Amygdala (tissue), 56 donors: Measurements from ENCODE around the gene NUB1.

Experiments used
- DNase-seq, 56 donors: peaks; one replicate each; lab custom pipeline; 2025; lab: John Stamatoyannopoulos, UW

NUB1 gene

DNA sequence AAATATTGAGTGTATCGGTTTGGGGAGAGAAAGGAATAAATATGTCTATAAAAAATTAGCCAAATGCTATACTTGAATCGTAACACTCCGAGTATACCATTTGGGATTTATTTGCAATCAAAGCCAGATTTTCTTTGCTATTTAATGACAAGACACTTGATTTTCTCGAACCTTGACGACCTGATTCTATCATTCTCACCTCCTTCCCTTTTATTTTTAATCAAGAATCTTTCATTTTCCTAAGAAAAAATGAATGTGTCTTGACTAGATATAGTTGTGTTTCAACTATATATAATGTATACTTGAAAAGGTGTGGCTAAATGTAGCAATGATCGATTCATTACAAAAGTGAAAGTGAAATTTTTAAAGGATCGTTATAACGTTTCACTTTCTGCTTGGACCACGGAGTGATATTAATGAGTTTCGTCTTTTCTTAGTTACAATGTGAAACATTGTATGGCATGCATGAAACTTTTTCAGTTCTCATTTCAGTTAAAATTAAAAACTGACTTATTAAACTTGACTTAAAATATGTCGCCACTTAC, 562 bp downstream of the NUB1 start:
- DNase-seq, result no peak

DNA sequence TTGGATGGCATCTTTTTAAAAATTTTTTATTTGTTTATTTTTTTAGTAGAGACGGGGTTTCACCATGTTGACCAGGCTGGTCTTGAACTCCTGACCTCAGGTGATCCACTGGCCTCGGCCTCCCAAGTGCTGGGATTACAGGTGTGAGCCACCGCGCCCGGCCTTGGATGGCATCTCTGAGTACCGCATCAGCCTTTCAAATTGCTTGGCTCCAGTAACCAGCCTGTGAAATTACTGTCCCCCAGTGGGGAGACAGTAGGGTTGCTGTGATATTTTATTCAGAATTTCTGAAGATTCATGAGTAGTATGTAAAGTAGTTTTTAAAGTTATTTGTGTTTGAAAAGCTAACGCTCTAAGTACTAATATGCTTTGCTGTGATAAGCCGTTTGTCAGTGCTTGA, 1.2 kb downstream of the NUB1 start:
- no peak for DNase-seq

DNA sequence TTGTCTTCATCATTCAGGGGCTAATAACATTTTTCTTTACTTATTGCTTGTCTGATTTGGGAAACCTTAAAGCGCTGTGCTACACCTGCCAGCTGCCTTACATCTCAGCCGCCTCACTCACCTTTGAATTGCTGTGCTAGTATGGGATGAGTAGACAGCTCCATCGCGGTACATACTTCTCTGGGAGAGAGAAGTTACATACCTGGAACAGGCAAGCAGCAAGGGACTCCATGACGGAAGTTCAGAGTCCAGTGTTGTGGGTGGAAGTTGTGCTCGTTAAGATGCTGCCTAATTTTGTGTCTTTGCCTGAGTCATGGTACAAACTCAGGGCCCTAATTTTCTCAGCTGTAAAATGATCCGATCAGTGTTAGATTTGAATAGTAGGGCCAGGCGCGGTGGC, 1.9 kb downstream of the NUB1 start:
- DNase-seq, result no peak

DNA sequence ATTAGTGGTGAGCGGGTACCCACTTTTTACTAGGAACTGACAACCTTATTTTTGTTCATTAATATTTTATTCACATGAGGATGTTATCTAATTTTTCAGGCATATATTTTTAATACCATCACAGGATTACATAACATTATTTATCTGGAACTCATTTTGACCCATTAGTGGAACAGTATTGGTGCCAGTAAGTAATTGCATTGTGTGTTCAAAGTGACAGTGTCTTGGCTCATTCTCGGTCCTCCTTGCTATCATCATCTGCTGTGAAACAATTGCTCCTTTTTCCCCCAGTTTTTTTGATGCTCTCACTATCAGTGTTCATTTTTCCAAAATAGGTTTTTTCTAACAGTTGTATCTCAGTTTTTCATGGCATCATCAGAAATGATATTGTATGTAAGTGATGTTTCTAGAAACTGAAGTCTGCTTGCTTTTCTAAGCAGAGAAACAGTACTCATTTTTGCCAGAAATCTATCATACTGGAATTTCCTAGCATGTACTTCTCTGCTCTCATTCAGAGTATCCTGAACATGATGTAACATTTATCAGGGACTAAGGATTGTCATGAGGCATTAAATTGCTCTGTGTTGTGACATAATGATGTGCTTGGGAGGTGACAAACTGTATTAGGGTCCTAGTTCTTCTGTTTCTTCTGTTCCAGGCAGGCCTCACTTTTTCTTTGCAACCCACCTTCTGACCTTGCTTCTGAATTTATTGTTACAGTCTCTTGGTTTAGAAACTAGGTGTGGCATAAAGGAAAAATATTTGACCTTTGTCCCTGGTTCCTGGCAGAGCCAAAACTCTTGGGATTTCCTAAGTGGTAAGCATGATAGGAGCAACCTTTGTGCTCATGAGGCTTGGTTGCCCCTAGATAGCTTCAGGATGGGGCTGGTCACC, 4.2 kb downstream of the NUB1 start:
- no peak for DNase-seq

DNA sequence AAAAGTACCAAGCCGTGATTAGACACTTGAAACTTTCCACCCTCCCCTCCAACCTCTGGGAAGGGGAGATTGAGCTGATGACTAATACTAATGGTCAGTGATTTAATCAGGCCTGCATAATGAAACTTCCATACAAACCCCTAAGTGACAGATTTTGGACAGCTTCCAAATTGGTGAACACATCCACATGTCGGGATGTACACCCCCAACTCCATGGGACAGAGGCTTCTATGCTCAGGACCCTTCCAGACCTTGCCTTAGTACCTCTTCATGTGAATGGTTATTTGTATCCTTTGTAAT, 4.8 kb downstream of the NUB1 start:
- no peak for DNase-seq

DNA sequence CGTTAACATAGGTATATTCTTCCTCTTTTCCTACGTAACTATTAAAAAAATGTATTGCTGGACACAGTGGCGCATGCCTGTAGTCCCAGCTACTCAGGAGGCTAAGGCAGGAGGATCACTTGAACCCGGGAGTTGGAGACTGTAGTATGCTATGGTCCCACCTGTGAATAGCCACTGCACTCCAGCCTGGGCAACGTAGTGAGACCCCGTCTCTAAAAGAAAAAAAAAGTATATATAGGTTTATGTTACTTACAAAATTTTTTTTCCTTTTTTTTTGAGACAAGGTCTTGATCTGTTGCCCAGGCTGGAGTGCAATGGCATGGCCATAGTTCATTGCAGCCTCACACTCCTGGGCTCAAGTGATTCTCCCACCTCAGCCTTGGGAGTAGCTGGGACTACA, 5.6 kb downstream of the NUB1 start:
- DNase-seq, result no peak

DNA sequence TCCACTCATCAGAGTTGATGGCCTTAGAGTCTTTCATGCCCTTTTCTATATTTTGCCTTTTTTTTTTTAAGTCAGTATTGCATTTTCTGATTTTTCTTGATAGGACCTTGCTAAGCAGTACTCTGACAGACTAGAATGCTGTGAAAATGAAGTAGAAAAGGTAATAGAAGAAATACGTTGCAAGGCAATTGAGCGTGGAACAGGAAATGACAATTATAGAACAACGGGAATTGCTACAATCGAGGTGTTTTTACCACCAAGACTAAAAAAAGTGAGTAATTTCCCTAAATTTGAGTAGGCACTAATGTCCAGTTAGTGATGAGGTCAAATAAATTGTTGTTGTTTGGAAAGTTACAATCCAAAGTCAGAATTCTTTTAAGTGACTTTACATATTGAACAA, 7.4 kb downstream of the NUB1 start:
- DNase-seq, result no peak

DNA sequence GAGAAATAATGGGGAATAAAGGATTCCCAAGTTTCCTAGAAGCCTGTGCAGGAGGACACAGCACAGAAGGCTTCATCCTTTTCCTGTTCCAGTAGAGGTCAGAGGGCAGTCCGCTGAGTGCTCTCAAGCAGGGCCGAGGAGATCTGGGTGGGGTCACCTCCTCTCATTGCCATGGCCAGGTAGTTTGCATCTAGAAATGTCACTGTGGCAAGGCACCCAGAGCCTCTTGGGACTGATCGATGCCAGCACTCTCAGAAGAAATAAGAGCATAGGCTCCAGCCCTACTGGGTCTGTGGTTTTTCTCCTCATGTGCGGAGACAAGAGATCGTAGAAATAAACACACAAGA, 7.9 kb downstream of the NUB1 start:
- DNase-seq, result no peak

DNA sequence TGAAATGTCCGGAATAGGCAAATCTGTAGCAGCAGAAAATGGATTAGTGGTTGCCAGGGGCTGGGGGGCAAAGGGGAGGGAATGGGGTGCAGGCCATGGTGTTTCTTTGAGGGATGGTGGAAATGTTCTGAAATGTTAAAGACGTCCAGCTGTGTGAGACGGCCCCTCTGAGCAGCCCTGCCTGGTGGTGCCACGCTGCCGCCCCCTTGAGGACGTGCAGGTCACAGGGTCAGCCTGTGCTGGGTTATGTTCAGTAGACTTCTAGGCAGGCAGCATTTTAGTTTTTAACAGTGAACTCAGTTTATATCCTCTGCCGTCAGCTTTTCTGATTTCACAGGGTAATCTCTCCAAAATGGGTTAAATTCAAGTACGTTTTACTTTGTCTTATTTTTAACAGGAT, 9.4 kb downstream of the NUB1 start:
- DNase-seq, result no peak

DNA sequence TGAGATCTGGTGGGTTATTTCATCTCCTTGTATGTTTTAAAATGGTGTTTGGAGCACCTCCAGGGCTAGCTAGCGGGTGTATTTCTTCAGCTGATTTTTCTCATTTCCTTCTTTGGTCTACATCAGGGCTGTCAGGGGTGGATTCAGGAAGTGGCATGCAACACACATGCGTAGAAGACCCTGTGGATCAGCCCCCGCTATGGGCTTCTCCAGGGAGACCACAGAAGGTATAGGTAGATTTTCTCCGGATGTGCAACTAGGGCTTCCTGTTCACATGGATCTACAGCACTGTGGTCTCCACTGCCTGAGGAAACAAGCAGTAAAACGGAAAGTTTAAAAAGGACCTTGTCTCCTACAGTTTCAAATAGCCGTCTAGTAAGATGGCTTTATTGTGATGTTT, 10.4 kb downstream of the NUB1 start:
- DNase-seq, result no peak

DNA sequence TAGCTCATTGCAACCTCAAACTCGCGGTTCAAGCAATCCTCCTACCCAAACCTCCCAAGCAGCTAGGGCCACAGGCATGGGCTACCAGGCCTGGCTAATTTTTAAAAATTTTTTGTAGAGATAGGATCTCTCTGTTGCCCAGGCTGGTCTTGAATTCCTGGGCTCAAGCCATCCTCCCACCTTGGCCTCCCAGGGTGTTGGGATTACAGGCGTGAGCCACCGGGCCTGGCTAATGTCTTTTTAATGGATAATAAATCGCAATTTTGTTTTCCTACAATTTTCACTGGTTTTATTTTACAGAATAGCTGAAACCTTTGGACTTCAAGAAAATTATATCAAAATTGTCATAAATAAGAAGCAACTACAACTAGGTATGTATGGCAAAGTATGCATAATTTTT, 10.9 kb downstream of the NUB1 start:
- no peak for DNase-seq

DNA sequence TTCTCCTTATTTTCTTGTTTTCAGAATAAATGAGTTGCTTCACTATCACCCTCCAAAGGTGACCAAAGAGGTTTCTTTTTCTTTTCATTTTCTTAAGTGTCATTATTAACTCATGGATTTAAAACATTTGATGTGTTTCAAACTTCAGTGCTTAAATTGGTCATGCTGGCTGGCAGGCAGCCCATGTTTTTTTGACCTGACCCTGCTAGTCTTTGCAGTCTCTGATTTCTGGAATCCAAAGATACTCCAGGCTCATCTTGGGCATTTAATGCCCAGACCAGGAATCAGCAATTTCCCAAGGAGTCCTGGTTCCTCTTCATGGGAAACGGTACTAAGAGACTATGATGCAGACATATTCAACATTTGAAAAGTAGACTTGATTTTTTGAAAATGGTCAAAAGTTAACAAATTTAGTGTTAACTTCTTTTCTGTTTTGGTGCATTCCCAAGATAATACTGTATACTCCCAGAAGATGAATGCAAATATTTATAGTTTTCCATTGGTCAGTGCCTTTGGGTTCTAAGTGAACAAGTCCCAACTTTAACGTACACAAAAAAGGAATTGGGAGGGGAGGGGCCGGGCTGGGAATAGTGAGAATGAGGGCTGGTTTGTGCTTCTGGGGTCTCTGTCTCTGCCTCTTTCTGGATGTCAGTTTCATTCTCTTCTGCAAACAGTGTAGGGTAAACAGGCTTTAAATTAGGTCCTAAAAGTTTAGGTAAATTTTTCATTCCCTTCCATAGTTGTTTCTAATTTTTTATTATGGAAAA, 19.8 kb downstream of the NUB1 start:
- no peak for DNase-seq

DNA sequence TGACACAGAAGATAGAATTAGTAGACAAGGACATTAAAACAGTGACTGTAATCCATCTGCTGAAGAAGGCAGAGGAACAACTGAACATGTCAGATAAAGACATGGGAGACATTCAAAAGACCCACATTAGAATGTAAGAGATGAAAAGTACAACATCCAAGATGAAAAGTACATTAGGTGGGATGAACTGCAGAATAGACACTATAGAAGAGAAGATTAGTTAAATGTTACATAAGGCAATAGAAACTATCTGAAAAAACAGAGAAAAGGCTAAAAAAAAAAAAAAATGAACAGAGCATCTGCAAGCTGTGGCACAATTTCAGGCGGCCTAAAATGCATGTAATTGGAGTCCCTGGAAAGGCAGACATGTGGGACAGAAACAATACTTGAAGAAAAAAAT, 21.6 kb downstream of the NUB1 start:
- DNase-seq, result no peak

DNA sequence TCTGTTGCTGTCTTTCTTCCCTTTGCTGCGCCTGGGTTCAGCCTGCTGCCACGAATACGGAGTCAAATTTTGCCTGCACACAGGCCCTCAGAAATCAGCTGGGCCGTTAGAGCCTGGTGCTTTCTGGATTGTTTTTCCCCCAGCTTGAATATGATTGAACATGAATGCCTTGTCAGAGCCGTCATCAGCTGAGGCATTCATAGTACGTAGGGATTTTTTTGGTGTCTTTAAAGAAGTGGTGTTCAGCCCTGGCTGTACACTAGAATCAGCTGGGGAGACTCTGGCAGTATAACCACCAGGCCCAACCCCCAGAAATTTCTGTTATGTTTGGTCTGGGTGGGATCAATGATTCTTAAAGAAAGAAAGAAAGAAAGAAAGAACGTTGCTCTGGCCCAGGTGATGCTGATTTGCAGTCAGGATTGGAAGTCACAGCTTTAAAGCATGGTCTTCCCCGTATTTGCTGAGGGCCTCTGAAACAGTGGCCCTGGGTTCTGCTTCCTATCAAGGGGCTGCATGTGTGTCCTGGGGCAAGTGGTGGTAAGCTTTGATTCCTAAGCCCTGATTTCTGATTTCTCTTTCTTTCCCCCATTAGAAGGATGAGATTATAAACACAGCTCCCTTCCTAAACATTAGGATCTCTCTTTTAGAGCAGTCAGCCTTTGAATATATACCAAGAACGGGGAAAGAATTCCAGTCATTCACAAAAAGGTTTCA, 24.7 kb downstream of the NUB1 start:
- DNase-seq, result no peak

DNA sequence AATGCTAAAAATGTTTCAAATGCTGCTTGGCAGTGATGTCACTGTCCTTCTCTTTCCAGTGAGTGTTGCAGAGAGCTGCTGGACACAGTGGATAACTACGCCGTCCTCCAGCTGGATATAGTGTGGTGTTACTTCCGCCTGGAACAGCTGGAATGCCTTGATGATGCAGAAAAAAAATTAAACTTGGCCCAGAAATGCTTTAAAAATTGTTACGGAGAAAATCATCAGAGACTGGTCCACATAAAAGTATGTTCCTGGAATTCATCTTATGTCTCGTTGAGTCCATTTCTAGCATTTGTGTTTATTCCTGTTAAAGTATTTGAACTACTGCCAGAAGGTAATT, 25.2 kb downstream of the NUB1 start:
- no peak for DNase-seq

DNA sequence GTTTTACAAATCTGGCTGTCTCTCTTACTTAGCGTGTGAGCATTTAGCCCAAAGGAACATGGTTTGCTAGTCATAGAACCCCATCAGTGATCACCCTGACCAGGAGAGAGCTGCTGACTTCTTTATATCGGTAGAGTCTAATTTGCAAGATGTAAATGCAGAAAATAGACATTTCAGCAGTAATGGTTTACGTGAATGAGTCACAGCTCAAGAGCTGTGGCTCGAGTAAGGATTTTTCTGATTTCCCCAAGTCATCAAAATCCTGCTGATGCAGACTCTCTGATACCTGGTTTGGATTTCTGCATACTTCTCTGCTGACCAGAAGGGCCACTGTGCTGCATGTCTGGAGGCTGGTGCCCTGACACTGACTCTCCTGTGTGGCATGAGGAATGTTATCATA, 25.7 kb downstream of the NUB1 start:
- DNase-seq, result no peak

DNA sequence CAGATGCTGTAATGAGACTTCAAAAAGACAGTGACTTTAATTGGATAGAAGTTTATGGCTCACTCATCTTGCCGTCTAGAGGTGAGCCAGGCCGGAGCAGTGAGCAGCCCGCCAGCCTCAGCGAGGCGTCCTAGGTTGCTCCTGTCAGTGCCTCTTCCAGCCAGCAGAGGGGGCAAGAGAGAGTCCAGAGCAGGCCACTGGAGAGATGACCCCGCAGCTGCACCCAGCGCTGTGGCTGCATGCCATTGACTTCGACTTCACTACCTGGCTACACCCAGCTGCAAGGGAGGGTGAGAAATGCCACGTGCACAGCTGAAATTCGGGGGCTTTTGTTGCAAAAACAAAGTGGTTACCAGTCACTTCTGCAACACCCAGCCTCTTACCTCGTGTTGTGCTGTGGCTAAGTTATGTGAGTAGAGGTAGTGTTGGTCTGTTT, 26.5 kb downstream of the NUB1 start:
- DNase-seq, result peak in 49 of 56 donors; percentile 9 to 84 (median 48)

DNA sequence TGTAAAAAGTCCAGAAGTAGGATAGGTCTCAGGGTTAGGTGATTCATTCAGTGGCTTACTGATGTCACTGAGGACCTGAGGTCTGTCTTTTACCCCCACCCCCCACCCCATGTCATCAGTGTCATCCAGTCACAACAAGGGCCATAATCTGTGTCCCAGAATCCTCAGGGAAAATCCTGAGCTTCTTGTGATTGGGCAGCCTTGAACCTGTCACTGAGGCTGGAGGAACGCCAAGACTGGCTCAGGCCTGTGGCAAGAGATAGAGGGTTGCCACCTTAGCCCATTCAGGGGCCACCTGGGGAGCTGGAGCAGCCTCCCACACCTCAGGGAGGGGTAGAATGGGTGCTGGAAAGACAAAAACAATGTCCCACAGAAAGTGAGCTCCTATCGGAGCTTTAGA, 29.7 kb downstream of the NUB1 start:
- DNase-seq, result no peak

DNA sequence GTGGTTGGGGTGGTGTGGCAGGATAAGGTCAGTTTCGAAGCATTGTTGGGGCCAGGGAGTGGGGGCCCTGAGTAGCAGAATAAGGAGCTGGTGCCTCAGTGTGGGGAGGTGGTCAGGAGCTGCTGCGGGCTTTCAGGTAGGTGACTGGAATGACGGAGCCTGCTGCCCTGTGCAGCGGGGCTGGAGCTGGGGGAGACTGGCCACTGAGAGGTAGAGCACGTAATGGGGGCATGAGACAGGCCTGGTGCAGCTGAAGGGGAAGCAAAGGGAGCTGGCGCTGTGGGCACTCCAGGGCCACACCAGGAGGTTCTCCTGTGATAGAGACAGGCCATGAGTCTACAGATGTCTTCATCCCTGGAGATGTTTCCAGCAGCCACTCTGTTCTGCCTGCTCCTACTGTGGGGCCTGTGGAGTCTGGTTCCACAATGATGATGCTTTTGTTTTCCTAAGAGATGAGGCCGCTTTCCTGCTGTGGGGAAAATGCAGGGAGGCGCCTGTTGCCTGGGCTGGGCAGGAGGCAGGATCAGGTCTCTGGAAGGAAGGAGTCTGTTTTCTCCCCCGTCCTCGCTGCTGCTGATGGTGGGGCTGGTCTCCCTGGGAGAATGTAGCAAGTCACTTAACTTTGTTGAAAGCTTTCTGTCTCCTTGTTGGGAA, 31.1 kb downstream of the NUB1 start:
- DNase-seq, result no peak

DNA sequence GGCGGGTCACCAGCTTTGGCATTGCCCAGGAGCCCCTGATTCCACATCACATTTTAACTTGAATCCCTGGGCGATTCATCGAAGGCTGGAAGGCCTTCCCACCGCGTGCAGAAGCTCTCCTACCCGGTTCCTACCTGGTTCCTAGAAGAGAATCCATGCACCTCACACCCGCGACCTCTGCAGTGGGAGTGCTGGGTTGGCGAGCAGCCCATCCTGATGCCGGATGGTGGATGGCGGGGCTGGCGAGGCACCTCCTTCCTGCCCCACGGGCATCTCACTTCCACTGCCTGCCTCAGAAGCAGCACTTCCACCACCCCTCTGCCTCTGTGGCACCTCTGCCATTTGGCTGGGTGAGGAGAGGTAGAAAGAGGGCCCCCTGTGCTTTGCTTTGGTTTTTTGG, 32.0 kb downstream of the NUB1 start:
- no peak for DNase-seq

DNA sequence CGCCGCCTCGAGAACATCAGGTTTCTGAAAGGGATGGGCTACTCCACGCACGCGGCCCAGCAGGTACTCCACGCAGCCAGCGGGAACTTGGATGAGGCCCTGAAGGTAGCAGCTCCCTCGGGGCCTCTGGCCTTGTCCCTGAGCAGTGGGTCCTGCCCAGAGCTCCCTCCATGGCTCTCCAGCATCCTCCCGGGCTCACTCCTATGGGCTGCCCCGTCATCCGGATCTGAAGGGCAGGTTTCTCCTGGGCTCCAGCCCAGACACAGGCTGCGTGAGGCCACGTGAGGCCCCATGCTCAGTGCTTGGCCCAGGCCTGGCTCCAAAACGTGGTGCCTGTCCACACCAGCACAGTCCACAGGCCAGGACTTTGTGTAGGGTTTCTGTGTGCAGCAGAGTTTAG, 32.5 kb downstream of the NUB1 start:
- peak in 8 of 56 donors; percentile 19 to 56 (median 30) for DNase-seq
